Vagina (tissue), 2 donors: Measurements from ENCODE around the gene VIL1.

Experiments
- POLR2A ChIP-seq, 2 donors: fragments of 450-650 bp; IDR thresholded peaks; one replicate each; pipeline ENCODE4 v1.6.1; 2017; ENCODE audit warnings: antibody characterized with exemption in 2 of 2, mild to moderate bottlenecking in 2 of 2, moderate library complexity in 2 of 2
- POLR2AphosphoS5 ChIP-seq, 2 donors: sonication (generic); formaldehyde crosslinking; IDR thresholded peaks; one replicate each; pipeline ENCODE4 v1.9.0; 2017; ENCODE audit warnings: antibody characterized with exemption in 2 of 2, mild to moderate bottlenecking in 2 of 2, low read depth in 1 of 2; ENCODE audit not compliant: insufficient read depth in 1 of 2
- TF ChIP-seq, protein P1 (sequence below), 3 experiments: fragments of 450-650 bp in 2 of 3; fragments of 200-600 bp in 1 of 3; sonication (generic) in 1 of 3; IDR thresholded peaks; one replicate each; pipeline ENCODE4 v1.5.1; 2017 to 2019; ENCODE audit warnings: antibody characterized with exemption in 3 of 3, mild to moderate bottlenecking in 2 of 3, moderate library complexity in 2 of 3

- TF ChIP-seq, protein P1, sequence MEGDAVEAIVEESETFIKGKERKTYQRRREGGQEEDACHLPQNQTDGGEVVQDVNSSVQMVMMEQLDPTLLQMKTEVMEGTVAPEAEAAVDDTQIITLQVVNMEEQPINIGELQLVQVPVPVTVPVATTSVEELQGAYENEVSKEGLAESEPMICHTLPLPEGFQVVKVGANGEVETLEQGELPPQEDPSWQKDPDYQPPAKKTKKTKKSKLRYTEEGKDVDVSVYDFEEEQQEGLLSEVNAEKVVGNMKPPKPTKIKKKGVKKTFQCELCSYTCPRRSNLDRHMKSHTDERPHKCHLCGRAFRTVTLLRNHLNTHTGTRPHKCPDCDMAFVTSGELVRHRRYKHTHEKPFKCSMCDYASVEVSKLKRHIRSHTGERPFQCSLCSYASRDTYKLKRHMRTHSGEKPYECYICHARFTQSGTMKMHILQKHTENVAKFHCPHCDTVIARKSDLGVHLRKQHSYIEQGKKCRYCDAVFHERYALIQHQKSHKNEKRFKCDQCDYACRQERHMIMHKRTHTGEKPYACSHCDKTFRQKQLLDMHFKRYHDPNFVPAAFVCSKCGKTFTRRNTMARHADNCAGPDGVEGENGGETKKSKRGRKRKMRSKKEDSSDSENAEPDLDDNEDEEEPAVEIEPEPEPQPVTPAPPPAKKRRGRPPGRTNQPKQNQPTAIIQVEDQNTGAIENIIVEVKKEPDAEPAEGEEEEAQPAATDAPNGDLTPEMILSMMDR (IDR thresholded peaks at IDR 0.05) = no peak
- TF ChIP-seq POLR2A (IDR thresholded peaks at IDR 0.05) (no peak), POLR2AphosphoS5 (IDR thresholded peaks at IDR 0.05; ENCODE audit: insufficient read depth in 1 of 2, low read depth in 1 of 2) (no peak)
Observed at GRCh38 chr2:218419630-218420216, 800 bp downstream of the VIL1 start.
